Globus pallidus (tissue), 1 donor: ENCODE data around the gene HOXB5.

ENCODE experiments used
- DNase-seq: peaks from one replicate; pipeline ENCODE4 v3.0.0-alpha.2; 2015; ENCODE audit warnings: low spot score

The HOXB5 gene

DNA sequence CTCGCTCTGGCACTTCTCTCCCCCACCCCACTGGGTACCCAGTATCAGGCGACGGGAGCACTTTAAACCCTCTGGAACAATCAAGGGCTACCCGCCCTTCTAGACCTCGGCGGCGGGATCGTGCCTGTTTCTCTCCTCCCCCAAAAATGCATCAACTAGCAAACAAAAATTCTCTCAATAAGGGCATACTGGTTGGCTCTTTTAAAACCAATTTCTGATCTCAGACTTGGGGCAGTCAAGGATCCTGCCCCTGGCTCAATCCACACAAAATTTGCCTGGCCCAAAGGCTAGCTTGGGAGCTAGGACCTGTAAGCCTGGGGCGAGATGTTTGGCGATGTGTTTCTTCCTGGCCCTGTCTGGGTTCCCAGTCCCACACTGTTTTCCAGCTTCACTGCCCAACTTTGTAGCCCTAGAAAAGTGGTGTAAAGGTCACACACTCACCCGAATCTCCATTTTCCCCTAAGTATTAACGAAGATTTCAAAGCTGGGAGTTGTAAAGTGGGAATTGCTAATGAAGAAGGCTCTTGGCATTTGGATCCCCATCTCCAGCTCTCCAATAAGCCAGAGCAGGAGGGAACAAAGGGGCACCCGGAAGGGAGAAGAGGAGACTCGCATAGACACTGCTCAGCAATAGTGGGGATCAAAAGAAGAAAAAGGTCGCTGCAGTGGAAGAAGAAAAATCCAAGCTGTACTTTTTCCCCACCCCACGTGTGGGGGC lies 34.3 kb downstream of the HOXB5 start:
- no peak for DNase-seq

DNA sequence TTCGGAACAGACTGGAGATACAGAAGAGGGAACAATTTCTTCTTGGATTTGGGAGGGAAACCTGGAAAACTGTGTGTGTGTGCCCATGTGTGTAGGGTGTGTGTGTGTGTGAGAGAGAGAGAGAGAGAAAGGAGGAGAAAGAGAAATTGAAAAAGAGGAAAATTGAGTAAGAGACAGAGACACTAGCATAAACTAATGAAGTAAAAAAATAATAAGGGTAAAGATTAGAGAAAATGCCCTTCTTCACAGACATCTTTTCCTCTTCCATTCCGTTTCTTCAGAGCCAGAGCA lies 34.8 kb downstream of the HOXB5 start:
- DNase-seq = no peak

DNA sequence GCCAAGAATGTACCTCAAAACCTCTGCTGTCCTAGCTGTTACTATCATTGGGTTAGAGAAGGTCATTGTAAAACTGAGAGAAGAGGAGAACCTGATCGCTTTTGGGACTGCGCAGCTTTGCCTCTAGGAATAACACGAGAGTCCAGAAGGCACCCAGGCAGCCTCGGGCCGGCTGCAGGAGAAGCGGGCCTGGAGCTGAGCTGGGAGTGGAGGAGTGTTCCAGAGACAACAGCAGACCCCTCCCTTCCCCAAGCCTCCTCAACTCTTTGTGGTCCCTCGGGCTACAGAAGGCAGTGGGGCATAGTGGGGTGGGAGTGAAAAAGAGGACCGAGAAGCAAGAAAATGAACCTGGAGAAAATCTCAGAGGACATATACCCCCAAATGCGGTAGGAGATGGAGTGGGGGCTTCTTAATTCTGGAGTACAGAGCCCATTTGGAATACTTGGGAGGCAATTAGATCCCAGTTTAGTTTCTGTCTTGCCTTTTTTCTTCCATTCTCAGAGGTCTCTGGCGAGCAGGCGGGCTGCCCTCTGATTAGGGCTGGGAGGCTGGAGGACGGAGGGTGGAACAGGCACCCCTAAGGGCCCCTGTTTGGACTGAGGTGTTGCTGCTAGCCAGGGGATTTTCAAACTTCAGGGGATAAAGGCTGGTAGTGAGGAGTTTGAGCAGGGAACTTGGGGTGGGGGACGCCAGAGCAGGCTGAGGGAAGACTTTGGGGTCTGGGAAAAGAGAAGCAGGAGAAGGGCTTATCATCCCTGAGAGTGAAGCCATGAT lies 35.3 kb downstream of the HOXB5 start:
- DNase-seq = no peak

DNA sequence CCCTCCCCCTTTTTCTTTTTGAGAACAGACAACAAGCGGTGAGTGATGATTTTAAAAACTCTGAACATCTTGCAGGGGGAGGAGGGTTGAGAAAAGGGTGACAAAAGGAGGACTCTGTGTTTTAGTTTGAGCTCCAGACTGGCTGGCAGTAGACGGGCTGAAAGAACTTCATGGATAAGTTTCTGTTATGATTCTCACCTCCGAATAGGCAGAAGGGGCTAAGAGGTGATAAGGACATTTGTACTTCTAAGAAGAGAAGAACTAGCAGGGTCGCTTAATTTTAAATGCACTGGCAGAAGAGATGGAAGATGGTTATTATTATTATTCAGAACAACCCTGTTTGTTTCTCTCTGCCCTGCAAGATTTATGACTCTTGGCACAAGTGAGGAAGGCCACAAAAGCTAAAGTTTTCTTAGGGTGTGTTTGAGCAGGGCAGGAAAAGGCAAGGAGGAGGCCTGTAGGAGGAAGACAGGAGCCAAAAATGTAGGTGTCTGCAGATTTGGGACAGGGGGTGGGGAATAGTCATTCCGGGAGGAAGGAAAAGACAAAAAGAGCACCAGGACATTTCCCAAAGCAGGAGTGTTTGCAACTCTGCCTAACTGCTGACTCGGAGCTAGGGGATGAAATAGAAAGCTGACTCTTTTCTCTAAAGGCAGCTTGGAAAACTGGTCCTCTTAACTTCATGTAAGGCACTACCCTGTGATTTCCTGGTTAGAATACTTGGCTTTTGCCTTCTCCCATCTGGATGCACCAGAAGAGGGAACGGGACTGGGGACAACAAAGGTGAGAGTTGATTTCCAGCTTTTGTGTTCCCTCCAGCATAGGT lies 36.8 kb downstream of the HOXB5 start:
- no peak for DNase-seq

DNA sequence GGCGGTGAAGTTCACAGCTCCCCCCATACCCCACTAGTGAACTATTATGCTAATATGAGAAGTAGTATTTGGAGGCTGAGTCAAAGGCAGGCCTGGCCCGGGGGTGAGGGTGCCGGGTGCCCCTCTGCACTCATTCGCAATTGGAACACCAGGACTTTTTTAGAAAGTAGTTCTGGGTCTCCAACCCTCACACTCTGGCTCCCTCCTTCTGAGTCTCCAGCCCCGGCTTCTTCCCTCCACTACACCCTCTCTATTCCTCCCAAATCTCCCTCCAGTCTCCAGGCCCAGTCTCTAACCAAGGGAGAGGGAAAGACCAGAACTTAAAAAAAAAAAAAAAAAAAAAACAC lies 37.4 kb downstream of the HOXB5 start:
- no peak for DNase-seq

DNA sequence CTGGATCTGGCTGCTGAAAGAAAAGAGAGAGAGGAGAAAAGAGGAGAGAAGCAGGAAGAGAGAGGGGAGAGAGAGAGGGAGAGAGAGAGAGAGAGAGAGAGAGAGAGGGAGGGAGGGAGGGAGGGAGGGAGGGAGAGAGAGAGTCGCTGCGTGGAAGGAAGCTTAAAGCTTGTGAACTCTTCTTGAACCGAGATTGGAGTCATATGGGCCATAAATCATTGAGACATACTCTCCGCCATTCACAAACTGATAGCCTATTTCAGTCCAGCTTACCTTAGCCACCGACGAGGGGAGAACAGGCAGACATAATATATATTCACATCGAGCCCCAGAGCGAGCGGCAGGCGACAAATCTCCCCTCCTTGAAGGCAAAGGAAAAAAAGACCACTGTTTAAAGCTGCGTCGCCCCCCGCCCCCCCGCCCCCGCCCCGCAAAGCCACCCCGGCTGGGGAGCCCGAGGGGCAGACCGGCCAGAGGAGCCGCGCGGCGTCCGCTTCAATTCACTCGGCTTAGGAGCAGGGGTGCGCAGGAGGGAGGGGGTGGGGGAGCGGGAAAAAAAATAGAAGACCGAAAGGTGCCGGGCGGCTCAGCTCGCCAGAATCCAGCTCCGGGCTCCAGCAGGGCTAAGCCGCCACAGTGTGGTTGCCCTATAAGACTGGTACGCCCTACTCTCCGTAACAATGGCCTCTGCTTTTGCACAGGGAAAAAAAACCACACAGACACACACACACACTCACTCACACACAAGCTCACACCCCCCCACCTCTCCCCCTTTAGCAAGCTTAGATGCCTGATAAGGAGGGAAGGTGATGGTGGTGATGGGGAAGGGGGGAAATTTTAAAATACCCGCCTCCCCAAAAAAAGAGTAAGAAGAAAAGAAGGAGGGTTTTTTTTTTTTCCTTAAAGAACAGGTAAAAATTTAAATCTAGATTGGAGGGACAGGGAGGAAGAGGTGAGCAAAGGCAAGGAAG lies 38.0 kb downstream of the HOXB5 start:
- no peak for DNase-seq

DNA sequence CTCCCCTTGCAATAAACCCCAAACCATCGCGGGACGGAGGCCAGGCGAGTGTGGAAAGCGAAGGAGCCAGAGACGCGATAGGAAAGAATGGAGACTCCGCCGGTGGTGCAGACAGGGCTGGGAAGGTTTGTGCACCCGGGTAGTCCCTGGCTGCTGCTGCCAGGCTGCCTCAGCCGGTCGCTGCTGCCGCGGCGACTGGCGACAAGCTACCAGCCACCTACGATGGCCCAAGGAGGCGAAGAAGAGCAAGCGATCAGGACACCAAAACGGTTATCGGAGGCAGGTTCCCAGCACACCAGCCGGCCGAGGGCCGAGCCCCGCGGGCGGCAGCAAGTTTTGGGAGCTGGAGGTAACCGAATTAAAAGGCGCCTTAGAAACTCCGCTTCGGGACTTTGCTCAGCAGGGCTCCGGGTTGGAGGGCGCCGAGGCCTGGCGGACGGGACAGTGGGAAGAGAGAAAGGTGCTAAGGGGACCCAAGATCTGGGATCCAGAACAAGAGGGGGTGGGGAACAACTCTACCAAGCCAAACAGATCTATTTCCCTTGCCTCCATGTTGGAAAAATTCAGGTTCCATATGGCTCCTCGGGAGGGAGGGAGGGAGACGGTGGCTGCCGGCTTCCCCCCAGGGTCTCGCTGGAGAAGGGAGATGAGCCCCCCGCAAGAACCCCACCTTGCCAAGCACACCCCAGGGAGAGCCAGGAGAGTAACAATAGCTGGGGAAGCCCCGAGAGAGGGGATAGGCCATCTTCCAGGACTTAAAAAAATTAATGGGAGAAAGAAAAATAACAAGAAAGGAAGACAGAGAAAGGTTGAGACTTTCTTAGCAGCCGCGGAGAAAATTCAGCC lies 38.9 kb downstream of the HOXB5 start:
- DNase-seq = no peak

DNA sequence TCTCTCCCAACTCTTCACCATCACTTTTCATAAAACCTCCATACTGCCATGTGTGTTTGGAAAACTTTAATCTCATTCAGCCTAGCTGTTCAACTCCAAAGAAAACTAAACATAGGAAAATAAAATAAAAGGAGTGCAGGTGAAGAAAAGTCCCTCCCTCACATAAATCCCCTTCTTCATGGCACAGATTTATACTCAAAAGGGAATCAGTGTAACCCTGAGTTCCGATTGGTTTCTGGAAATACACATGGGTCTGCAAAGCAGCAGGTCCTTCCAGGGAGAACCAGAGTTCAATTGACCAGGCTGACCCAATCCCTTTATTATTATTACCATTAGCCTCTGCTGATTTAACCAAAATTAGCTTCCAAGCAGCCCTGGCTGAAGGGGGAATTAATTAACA lies 39.8 kb downstream of the HOXB5 start:
- no peak for DNase-seq

DNA sequence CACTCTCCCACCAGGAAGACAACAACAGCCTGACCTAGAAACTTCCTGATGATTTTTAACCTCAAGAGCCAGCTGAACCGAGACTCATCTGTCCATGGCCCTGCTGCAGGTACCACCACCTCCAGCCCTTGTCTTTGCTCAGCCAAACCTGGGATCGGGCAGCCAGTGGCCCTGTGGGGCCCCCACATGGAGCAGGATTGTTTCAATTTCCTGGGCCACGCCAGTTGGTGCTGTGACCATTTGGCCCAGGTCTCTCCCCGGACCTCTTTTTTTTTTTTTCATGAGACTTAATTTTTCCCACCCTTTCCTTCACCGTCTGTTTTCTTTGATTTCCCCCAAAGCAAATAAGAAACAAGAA lies 40.4 kb downstream of the HOXB5 start:
- DNase-seq = no peak

DNA sequence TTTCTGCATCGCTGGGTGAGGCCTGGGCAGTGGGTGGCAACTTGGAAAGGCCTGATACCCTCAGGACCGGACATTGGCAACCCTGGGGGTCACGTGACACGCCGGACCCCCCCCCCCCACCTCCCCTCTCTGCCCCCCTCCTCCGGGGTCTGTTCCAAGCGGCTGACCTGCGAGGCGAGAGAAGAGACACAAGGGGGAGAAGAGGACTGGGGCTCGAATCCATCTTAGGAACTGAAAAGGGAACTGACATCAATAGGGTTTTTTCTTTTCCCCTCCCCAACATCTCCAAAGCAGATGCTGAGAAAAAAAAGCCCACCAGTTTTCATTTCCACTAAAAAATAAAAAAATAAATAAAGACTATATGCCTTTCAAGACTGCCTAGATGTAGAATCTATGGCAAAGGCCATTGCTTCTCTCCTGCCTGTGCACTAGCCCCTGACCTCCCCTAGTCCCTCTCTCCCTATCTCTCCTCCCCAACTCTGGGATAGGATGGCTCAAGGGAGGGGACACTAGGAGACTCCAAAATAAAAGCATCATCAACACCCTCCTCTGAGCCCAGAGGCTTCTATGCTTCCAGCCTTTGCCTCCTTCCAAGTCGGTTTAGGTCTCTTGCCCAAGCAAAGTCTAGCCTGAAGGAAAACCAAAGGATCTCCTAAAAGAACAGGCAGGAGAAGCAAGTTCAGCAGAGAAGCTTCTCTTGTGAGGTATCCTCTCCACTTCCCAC lies 41.0 kb downstream of the HOXB5 start:
- DNase-seq = no peak

DNA sequence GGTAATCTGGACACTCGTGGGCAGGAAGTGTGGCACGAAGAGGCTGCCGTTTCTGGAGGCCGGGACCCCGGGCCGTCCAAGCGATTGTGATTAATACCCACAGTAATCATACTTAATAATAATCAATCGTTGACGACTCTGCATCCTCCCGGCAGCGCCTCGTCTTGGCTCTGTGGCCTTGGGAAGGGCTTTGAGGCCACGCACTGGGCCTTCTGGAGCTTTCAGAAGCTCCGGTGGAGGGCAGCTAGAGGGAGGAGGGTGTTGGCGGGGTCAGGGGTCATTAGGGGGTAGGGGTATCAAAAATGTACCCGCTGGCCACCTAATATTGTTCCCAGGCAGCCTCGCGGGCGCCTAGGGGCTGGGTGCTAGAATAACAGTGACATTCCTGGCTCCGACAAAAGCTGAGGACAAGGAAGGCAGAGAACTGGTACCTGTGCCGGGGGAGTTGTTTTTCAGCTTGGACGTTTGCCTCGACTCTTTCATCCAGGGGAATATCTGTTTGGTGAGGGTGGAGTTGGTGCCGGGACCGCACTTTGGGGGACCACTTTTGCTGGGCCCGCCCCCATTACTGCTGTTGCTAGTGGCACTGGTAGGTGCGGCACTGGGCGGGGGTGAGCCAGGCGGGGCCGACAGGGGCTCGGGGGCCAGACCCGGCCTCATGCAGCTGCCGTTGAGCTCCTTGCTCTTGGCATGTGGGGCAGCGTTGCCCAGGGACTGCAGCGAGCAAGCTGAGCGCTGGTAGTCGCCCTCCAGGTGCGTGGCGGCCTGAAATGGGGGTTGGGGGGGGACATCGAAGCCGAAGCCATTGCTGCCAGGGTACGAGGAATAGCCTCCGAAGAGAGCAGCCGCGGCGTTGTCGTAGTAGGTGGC lies 41.7 kb downstream of the HOXB5 start:
- DNase-seq = no peak

DNA sequence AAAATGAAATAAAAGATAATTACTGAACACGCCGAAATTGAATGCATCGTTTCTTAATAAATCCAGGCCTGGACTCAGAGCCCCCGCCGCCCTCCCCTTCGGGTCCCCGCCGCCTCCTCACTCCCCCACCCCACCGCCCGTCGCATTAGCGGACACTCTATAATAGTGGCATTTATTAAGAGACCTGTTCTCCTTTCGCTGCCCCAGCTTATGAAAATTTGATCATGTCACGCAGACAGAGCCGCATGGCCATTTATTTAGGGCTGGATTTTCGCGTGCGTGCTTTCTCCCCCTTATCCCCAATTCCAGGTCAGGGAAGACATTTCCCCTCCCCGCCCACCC lies 42.4 kb downstream of the HOXB5 start:
- DNase-seq = no peak

DNA sequence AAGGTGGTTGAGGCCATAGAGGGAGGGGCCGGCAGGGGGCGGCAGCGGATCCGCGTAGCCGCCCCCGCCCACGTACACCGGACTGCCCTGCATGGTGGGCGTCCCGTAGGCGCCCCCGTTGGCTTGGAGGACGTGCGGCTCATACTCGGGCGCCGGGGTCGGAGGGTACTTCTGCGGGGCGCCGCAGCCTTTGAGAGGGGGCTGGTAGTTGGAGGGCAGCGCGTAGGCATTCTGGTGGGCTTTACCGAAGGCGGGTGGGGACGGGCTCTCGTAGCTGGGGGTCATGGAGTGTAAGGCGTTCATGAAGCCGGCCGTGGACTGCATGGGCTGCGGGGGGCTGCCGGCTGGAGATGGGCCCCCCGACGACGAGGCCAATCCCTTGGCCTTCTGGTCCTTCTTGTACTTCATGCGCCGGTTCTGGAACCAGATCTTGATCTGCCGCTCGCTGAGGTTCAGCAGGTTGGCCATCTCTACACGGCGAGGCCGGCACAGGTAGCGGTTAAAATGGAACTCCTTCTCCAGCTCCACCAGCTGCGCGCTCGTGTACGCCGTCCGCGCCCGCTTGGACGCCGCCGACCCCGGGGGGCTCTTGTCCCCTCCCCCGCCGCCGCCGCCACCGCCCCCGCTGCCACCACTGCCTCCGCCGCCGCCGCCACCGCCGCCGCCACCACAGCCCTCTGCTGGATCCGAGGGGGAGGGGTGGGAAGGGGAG lies 42.9 kb downstream of the HOXB5 start:
- DNase-seq = no peak

DNA sequence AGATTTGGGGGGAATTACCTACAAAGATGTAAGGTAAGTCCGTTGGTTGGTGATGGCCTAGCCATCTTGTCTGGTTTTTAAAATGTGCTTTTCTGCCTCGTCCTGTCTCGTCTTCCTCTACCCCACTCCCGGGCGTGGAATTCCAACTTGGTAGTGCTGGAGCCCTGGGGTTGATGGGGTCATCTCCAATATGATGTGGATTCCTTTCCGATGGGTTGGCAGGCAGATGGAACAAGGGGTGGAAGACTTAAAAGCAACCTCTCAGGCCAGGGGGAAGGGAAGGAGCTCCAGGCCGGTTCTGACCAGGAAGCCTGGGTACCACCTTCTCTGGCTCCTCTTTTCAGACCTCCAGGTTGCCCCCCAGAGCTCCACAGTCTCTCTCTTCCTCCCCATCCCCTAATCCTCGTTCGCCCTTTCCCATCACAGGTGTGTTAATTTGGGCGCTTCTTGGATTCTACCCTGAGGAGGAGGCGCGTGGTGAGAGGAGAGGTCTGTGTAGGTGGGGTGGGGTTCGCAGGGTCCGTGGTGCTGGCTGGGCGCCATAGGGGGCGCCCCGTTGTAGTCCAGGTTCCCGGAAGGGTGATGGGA lies 43.6 kb downstream of the HOXB5 start:
- DNase-seq = no peak

DNA sequence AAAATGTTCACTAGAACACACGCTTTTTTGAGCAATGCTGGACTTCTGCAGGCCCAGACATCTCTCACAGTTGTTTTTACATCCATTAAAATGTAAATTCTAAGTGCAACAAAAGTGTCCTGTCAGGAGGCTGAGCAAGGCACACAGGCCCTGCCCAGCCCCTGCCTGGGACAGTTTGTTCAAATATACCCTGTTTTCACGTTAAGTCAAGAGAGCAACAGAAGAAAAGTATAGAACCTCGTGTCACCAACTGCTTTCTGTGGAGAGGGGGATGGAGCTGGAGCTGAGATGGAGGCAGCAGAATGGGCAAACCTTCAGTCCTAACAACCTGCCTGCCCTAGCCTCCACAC lies 44.3 kb downstream of the HOXB5 start:
- no peak for DNase-seq

DNA sequence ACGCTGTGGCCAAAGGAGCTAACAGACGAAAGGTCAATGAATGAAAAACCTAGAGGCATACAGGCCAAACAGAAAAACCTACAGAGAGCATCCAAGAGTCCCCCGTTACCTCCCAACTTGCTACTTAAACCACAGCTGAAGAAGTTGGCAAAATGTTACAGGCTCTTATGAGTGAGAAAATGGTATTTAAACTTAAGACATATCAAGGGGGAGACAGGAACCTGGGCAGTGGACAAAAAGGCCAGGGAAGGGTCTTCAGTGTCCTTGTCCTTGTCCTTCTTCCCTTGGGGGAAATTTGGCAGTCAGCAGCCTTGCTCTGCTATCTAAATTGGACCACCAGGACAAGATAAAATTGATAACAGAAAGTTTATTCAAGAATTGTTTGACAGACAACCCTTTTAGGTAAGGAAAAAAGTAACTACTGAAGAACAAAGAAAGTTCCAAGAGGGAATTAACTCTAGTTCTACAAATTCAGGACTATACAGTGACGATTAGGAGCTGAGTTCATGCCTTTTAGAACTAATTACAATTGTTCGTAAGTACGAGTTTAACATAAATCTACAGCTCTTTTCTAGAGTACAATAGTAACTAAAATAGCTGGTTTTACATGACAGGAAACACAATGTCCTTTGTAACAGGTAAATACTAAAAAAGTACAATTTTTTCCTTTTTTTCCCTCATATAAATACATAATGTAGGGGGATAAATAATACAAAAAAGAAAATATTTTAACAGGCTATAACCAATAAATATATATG lies 44.9 kb downstream of the HOXB5 start:
- DNase-seq = no peak

DNA sequence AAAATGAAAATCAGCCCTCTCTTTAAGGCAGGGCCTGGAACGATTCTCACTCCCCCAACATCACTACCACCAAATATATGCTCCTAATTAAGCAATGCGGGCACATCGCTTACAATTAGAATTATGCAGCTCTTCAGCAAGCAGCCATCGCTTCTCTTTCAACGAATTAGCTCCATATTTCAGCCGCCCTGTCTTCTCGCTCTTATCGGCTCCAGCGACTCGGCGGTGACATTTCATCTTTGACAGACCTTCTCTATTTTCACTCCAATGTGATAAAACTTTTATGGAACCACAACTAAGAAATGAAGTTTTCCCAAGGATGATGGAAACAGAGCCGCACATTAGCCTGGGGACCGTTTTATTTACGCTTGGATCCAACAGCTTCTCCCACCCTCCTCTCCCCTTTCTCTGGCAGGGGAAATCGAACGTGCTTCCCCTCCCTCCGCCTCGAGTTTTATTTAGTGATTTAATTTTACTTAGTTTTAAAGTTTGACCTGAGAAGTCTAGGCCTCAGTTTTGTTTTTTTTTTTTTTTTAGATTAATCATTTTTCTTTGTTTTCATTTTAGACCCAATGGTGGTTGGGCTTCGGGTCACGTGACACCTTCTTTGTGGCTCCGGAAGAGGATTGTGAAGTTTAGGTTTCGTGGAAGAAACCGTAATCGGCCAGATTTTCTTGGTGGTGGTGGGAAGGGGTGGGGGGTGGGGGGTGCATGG lies 45.6 kb downstream of the HOXB5 start:
- no peak for DNase-seq
